Spleen (tissue), 11 donors: ENCODE results near the gene KCNMB2. TPM values are rescaled to one million over a fixed set of nuclear protein-coding genes. Genes with fewer than 3 reads are reported as not detected.

Experiments used
- DNase-seq: peaks from one replicate; pipeline ENCODE4 v3.0.0-alpha.2; 2020
- H3K27ac ChIP-seq, 8 donors: fragments of 200-600 bp; sonication (generic) in 7 of 8; 1 replicate in 4 of 8; 2 replicates in 4 of 8; pipeline versions ENCODE4 v1.5.0 to v1.8.0; 2016 to 2021; ENCODE audit warnings: inconsistent platforms in 4 of 8, mild to moderate bottlenecking in 4 of 8, moderate library complexity in 1 of 8
- H3K27me3 ChIP-seq, 7 donors: fragments of 200-600 bp; sonication (generic) in 6 of 7; replicated peaks in 1 of 7; 1 replicate in 4 of 7; 2 replicates in 3 of 7; pipeline versions ENCODE4 v1.5.0 to v1.8.0; 2016 to 2021; ENCODE audit warnings: inconsistent platforms in 3 of 7, mild to moderate bottlenecking in 1 of 7
- H3K36me3 ChIP-seq, 6 donors: fragments of 200-600 bp; sonication (generic) in 5 of 6; 1 replicate in 4 of 6; 2 replicates in 2 of 6; pipeline versions ENCODE4 v1.5.0 to v1.8.0; 2016 to 2021; ENCODE audit warnings: inconsistent platforms in 2 of 6
- H3K4me1 ChIP-seq, 6 donors: fragments of 200-600 bp; sonication (generic) in 5 of 6; 1 replicate in 3 of 6; 2 replicates in 3 of 6; pipeline versions ENCODE4 v1.5.0 to v1.8.0; 2016 to 2021; ENCODE audit warnings: inconsistent platforms in 3 of 6
- H3K4me3 ChIP-seq, 8 donors: fragments of 200-600 bp; sonication (generic) in 7 of 8; 1 replicate in 4 of 8; 2 replicates in 4 of 8; pipeline versions ENCODE4 v1.5.0 to v1.8.0; 2016 to 2021; ENCODE audit warnings: inconsistent platforms in 4 of 8, mild to moderate bottlenecking in 4 of 8, moderate library complexity in 2 of 8
- H3K9me3 ChIP-seq, 8 donors: fragments of 200-600 bp; sonication (generic) in 7 of 8; 1 replicate in 4 of 8; 2 replicates in 4 of 8; pipeline versions ENCODE4 v1.5.0 to v1.8.0; 2016 to 2021; ENCODE audit warnings: inconsistent platforms in 4 of 8
- POLR2A ChIP-seq, 3 donors: fragments of 450-650 bp; IDR thresholded peaks; one replicate each; pipeline ENCODE4 v1.5.1; 2017; ENCODE audit warnings: antibody characterized with exemption in 3 of 3, mild to moderate bottlenecking in 1 of 3
- POLR2AphosphoS5 ChIP-seq, 3 donors: sonication (generic); formaldehyde crosslinking; IDR thresholded peaks; one replicate each; pipeline ENCODE4 v1.5.1; 2017; ENCODE audit warnings: antibody characterized with exemption in 3 of 3
- WGBS, 5 donors: extraction: QIAGEN DNeasy Blood & Tissue Kit in 3 of 5; methylation state at CpG; one replicate each; pipeline versions ENCODE4 v1.1.5 to v1.1.7; 2013 to 2018; 5-methylcytosine and 5-hydroxymethylcytosine counted together
- intact Hi-C: fragments of 100-400 bp; cut with DNase I; formaldehyde crosslinking; loops from one replicate; pipeline ENCODE4 v1.15.0; 2023; ENCODE audit warnings: low total_unique reads
- polyA plus RNA-seq, 3 donors: library from polyadenylated mRNA; stranded (reverse); fragments of 200-250 nt; gene quantifications; one replicate each; pipeline ENCODE4 v1.2.1, GENCODE V29; 2013
- total RNA-seq, 7 donors: library from RNA; depleted of rRNA in 3 of 7; stranded (reverse); fragments of >200 nt in 3 of 7; fragmentation: NEBNext Ultra II Directional in 4 of 7; extraction: Animal tissue kit (Norgen Biotek cat#: 25700) in 4 of 7; gene quantifications; one replicate each; pipeline versions ENCODE4 v1.1.0 to v1.2.1, GENCODE V29; 2016 to 2021
- TF ChIP-seq, protein P1 (sequence below), 11 experiments: fragments of 200-600 bp in 7 of 11; fragments of 450-650 bp in 4 of 11; sonication (generic) in 4 of 11; IDR thresholded peaks in 8 of 11; conservative IDR thresholded peaks in 3 of 11; 1 replicate in 7 of 11; 2 replicates in 4 of 11; pipeline versions ENCODE4 v1.4.0 to v1.8.0; 2016 to 2021; ENCODE audit warnings: antibody characterized with exemption in 11 of 11, inconsistent platforms in 4 of 11, mild to moderate bottlenecking in 1 of 11
- donor health status: healthy with polysubstance abuse.
- donor health status: DM: no; HTN: no; CAD: no; lungs with moderate emphysema.
- donor health status: DM: no; HTN: no; CAD: no.
- donor health status: Bipolar disorder and iron deficiency.
- donor health status: healthy.
- donor health status: DM: no; HTN: no; CAD: no.
- donor health status: DM: yes; HTN: yes; CAD: no.

KCNMB2 gene
- total and polyA plus RNA-seq, 10 donors, result 0.03 to 0.70 (median 0.66) TPM; not detected in 5

DNA sequence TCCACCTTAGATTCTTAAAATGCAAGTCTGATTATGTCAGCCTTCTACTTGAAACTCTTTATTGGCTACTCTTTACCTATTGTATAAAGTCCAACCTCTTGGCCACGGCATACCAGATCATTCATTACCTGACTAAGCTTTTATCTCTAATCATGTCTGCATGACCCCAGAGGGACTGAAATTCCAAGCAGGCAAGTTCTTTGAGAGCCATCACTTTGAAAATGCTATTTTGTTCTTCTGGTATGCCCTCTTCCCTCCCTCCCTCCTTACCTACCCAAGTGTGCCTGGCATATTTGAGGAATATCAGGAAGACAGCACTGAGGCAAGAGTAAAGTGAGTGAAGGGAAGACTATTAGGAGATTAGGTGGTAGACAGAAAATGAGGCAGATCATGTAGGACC lies 57.5 kb downstream of the KCNMB2 start:
- Histone ChIP-seq H3K27me3 (no peaks in the 10 kb centered on the region), H3K4me1 (no peaks in the 10 kb centered on the region), H3K9me3 (no peaks in the 10 kb centered on the region), H3K36me3 (no peaks in the 10 kb centered on the region), H3K27ac (no peak overlapping the region), H3K4me3 (no peak overlapping the region)
- intact Hi-C loops, result no loop called here
- TF ChIP-seq, protein P1, sequence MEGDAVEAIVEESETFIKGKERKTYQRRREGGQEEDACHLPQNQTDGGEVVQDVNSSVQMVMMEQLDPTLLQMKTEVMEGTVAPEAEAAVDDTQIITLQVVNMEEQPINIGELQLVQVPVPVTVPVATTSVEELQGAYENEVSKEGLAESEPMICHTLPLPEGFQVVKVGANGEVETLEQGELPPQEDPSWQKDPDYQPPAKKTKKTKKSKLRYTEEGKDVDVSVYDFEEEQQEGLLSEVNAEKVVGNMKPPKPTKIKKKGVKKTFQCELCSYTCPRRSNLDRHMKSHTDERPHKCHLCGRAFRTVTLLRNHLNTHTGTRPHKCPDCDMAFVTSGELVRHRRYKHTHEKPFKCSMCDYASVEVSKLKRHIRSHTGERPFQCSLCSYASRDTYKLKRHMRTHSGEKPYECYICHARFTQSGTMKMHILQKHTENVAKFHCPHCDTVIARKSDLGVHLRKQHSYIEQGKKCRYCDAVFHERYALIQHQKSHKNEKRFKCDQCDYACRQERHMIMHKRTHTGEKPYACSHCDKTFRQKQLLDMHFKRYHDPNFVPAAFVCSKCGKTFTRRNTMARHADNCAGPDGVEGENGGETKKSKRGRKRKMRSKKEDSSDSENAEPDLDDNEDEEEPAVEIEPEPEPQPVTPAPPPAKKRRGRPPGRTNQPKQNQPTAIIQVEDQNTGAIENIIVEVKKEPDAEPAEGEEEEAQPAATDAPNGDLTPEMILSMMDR (IDR thresholded peaks at IDR 0.05 in 8 of 11, conservative IDR thresholded peaks at IDR 0.05 in 3 of 11), result no peak
- TF ChIP-seq POLR2A (IDR thresholded peaks at IDR 0.05), result no peak
- no peak for TF ChIP-seq POLR2AphosphoS5 (IDR thresholded peaks at IDR 0.05)
- 80 to 95% (median 90%) methylated on average over 1 of the region's 1 CpG for WGBS, 5 donors
- no peak for DNase-seq

DNA sequence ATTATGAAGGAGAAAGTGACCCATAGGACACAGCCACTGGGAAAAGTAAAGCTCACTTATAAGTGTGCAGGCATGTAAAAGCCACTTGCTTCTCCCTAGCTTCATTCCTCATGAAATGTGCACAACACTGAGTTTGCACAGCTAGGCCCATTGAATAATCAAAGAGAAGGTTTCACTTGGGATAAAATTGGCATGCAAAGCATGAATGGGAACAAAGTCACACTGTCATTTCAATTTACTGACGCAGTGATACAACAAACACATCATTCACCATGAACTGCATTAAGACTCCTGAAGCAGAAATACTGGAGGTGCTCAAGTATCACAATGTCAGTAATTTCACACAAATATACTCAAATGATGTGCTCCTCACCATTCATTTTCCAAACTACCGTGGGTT lies 61.1 kb downstream of the KCNMB2 start:
- WGBS, 5 donors, result 88 to 94% (median 88%) methylated on average over 2 of the region's 2 CpGs
- Histone ChIP-seq H3K9me3 (no peaks in the 10 kb centered on the region), H3K36me3 (no peaks in the 10 kb centered on the region), H3K27me3 (no peaks in the 10 kb centered on the region), H3K4me1 (no peaks in the 10 kb centered on the region), H3K4me3 (no peak overlapping the region), H3K27ac (no peak overlapping the region)
- no peak for DNase-seq
- intact Hi-C loops, result no loop called here
- TF ChIP-seq POLR2AphosphoS5 (IDR thresholded peaks at IDR 0.05), result no peak
- no peak for TF ChIP-seq POLR2A (IDR thresholded peaks at IDR 0.05)
- TF ChIP-seq, protein P1 (IDR thresholded peaks at IDR 0.05 in 8 of 11, conservative IDR thresholded peaks at IDR 0.05 in 3 of 11), result no peak

DNA sequence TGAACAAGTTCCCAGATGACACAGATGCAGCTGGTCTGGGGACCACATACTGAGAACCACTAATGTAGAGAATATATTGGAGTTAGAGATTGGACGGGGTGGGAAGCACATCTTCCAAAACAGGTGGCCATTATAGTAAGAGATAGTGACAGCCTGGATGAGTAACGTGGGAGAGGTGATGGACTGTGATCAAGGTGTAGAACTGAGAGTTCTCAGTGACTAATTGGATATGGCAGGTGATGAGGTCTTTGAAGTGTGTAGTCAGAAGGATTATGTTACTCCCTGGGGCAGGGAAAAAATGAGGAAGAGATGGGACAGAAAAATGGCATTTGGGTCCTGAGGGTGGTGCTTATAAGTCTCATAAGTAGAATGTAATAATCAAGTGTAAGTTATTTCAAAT lies 66.6 kb downstream of the KCNMB2 start:
- Histone ChIP-seq H3K9me3 (no peaks in the 10 kb centered on the region), H3K36me3 (no peaks in the 10 kb centered on the region), H3K27me3 (no peaks in the 10 kb centered on the region), H3K4me3 (no peak overlapping the region), H3K27ac (no peak overlapping the region), H3K4me1 (no peaks in the 10 kb centered on the region)
- WGBS, 5 donors, result 43 to 90% (median 85%) methylated on average over 1 to 2 of the region's 2 CpGs
- TF ChIP-seq POLR2A (IDR thresholded peaks at IDR 0.05), result no peak
- TF ChIP-seq, protein P1 (IDR thresholded peaks at IDR 0.05 in 8 of 11, conservative IDR thresholded peaks at IDR 0.05 in 3 of 11), result no peak
- TF ChIP-seq POLR2AphosphoS5 (IDR thresholded peaks at IDR 0.05), result no peak
- DNase-seq, result no peak
- intact Hi-C loops, result no loop called here

DNA sequence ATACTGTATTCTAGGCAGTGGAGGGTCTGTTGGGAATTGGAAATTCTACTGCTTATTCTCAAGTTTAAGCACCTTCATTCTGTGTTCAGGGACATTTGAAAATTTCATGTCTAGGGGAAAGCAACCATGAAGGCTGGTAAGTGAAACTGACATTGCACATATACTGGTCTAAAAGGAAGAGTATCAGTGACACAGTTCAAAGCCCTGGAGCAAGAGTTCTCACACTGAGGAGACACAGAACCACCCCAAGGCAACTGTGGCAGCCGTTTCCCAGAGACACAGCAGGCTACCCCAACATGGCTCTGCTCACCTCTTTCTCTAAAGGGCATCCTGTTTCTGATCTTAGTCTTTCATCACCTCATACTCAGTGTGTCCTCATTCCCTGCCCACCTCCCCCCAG lies 67.5 kb downstream of the KCNMB2 start:
- TF ChIP-seq, protein P1 (IDR thresholded peaks at IDR 0.05 in 8 of 11, conservative IDR thresholded peaks at IDR 0.05 in 3 of 11), result no peak
- TF ChIP-seq POLR2AphosphoS5 (IDR thresholded peaks at IDR 0.05) (no peak), POLR2A (IDR thresholded peaks at IDR 0.05) (no peak)
- Histone ChIP-seq H3K27ac (no peak overlapping the region), H3K4me1 (no peaks in the 10 kb centered on the region), H3K9me3 (peaks cover 0 to 3% (median 0%) of the 10 kb centered on the region in 8 donors), H3K36me3 (no peaks in the 10 kb centered on the region), H3K4me3 (no peak overlapping the region), H3K27me3 (no peaks in the 10 kb centered on the region)
- intact Hi-C loops, result no loop called here
- no peak for DNase-seq
- WGBS, 5 donors, result 47 to 78% (median 63%) methylated on average over 1 of the region's 1 CpG
